Measurements from ENCODE around the gene ARL15. TPM values are rescaled to one million over a fixed set of nuclear protein-coding genes. Genes with fewer than 3 reads are reported as not detected.

The ARL15 gene
- total RNA-seq, 1 experiment from 2014 or later = 15.7 TPM

DNA sequence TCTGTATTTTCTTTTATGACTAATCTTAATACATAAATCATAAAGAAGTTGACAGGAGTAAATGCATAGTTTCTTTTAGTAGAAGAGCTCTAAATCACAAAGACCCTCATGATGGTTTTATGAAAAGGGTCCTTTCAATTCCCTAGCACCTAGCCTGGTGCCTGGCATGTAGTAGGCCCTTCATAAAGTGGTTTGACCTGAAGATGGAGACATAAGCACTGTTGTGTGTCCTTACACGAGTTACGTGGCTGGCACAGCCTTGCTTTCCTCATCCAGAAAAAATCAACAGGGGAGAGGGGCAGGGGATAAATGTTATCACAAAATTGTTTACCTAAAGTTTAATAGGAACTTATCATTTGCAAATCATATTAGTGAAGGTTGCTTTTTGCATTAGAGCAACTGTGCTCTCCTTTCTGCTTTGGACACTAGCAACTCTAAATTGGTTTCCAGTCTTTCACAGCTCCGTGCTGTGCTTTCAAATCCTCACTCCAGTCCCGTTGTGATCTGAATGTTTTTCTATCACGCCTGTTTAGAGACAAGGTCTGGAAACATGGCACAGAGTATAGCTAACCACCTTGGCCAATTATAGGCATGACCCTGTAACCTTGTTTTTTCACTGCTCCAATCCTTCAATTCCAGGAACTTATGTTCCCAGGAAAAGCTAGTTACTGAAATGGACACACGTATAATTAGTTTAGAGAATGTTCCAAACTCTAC, 55.7 kb downstream of the ARL15 start:
- DNase-seq (ENCODE audit: extremely low read depth, low read depth) = no peak

DNA sequence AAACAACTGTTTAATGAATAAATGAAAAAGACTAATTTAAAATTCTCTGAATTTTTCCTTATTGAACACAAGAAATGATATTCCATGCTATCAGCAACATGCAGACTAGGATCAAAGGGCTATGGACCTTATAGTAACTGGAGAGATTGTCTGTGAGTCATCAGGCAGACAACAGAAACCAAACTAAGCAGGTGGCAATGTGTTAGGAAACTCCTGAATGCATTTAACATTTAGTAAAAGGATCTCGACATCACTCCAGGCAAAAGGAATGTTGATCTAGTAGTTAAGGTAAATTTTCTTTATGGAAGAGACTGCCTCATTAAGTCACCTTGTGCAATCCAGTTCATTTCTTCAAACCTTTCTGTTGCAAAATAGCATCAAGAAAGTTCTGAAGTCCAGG, 58.4 kb downstream of the ARL15 start:
- no peak for DNase-seq (ENCODE audit: extremely low read depth, low read depth)

DNA sequence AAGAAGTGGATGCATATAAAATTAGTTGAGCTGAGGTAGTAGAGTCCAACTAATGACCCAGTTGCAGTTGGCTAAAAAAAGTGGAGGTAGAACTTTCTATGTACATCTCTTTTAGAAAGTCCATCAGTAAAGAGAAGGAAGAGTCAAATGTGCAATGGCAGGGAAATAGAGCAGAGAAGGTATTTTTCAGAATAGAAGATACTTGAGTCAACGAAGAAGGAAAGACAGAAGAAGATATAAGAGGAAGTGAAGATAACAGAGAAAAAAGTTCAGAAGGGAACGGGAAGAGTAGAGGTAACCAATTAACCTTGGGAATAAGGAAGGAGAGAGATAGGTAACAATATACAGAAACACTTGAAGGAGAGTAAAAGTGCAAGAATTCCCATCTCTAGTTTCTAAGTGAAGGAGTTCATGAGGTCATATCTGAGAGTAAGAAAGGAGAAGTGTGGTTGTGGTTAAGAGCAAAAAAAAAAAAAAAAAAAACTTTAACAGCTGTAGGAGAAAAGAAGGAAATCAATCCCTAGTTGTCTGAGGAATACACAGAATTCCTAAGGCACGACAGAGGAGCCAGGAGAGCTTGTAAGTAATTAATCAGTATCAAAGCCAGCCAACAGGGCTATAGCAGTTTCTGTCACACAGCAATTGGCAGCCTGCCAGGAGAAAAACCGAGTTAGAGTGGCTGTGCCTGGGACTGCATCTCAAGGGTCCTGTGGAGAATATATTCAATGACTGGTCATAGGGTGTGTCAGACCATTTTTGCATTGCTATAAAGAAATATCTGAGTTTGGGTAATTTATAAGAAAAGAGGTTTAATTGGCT, 61.0 kb downstream of the ARL15 start:
- DNase-seq (ENCODE audit: extremely low read depth, low read depth) = no peak

DNA sequence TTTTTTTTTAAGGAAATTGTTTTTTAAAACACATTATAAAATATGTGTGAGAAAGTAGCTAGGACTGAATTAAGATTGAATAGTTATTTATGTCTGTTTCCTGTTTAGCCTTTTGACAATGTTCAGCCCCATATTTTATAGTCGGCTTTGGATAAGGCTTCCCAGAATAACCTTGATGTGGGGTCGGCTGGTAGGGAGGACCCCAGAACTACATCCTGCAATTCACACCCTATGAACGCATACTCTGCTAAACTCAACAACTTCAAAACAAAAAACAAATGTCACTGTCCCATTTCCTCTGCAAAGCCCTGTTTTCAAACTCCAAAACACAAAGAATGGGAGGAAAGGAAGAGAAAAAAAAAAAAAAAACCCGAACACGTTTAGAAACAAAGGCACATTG, 63.1 kb downstream of the ARL15 start:
- no peak for DNase-seq (ENCODE audit: extremely low read depth, low read depth)

DNA sequence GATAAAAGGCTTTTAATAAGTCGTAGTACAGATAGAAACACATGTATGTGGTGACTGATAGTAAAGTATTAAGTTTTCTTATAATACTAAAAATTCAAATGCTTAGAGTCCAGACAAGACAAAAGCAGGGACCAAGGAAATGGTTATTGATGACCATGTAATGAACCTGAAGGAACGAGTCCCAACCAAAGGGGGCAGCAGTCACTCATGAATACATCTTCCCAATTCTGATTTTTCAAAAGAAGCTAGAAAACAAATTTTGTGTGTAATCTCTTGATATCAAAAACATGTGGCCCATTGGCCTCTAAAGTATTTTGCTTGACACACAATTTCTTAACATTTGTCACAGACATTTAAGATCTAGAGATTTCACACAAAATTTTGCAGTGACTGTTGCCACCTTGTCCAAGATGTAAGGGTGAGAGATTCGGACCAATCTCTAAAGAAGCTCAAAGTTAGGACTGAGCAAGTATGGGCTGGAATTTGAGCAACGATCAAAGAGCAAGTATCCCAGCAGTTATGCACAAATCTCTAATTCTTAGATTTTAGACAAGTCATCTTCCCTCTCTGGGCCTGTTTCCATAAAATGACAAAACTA, 66.8 kb downstream of the ARL15 start:
- peak; percentile 30 for DNase-seq (ENCODE audit: extremely low read depth, low read depth)

GRCh38 chr5:54242297-54242696, 68.1 kb downstream of the ARL15 start:
- DNase-seq (ENCODE audit: extremely low read depth, low read depth) = no peak

- DNase-seq (ENCODE audit: extremely low read depth, low read depth) = peak; percentile 28
Observed at GRCh38 chr5:54234304-54234933, 76.0 kb downstream of the ARL15 start.

DNA sequence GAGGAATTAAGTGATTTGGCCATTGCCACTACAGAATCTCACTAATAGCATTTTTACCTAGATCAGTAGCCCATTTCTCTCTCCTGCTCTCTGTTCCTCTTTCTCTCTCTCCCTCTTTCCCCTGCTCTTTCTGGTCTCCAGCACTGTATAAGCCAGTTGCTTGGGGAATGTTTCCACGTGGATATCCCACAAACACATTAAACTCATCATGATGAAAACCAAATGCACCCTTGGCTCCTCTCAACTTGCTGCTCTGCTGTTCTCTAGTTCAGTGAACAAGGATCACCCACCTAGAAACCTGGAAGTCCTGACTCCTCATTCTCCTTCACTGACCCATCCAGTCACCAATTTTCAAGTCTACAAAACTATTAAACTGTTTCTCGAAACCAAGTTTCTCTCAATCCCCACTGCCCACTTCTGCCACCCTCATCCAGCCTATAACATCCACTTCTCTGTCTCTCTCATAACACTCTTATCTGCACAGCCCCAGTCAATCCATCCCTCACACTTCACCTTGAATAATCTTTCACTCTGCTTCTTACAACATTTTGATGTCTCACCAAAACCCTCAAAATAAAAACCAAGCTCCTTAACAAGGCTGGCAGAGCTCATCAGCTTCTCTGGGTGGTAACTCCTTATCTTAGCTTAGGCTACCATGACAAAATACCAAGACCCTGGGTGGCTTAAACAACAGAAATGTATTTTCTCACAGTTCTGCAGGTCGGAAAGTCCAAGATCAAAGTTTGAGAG, 79.3 kb downstream of the ARL15 start:
- DNase-seq (ENCODE audit: extremely low read depth, low read depth) = no peak

- DNase-seq (ENCODE audit: extremely low read depth, low read depth) = peak; percentile 63
Observed at GRCh38 chr5:54229041-54229780, 81.2 kb downstream of the ARL15 start.

- DNase-seq (ENCODE audit: extremely low read depth, low read depth) = no peak
Observed at GRCh38 chr5:54227759-54228158, 82.6 kb downstream of the ARL15 start.

DNA sequence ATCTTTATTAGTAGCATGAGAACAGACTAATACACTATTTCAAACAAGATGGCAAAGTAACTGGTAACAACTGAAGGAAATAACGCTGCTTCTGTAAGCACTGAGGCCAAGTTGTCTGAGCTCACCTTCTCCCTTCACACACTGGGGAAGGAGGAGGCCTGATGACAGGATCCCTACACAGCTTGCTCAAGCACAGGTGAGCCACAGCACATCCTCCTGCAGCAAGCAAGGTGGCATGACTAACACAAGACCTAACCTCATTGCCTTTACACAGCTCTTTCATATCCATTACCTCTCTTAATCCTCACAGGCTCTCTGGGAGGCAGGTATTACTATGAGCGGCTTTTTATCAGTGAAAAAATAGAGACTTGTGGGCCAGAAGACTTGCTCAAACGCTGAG, 83.3 kb downstream of the ARL15 start:
- no peak for DNase-seq (ENCODE audit: extremely low read depth, low read depth)

DNA sequence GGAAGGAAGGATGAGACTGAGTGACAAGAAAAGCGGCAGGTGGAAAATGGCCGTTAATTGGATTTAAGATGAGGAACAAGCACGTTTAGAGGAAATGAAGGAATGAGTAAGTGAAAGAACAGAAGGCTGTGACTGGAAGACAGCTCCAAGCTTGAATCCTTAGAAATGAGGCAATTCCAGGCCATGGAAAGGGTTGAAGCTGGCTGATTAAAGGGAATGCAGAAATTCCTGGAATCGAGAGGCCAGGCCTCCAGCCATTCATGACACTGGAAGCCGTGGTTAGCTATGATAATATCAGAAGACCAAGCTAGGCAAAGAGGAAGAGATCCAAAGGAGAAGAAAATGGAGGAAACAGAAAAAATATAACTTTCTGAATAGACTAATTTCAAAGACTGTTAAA, 84.2 kb downstream of the ARL15 start:
- no peak for DNase-seq (ENCODE audit: extremely low read depth, low read depth)

DNA sequence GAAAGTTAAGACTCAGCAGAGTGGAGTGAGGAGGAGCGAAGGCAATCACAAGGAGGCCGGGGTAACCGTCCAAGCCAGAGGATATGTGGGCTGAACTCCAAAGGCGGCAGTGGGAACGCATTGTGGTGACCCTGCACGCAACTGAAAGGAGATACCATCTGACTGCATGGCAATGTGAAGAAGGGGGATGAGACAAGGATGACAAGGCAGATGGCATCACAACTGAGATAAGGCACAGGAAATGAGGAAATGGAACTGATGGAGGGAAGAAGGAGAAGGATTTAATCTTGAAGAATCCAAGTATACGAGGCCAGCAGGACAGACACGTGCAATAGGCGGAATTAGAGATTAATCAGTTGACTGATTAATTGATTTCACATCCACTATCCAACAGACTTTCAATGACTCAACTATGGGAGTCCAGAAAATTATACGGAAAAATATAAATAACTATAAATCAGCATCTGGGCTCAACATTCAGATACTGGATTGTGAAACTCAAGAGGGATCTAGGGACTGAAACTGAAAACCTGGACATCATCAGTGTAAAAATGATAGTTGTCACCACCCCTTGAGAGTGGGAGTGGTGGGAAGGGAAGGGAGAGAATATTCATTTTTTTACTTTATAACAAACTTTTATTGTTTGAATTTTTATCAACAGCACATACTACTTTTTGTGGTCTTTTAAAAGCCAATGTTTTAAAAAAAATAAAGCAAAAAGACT, 86.1 kb downstream of the ARL15 start:
- DNase-seq (ENCODE audit: extremely low read depth, low read depth) = no peak

DNA sequence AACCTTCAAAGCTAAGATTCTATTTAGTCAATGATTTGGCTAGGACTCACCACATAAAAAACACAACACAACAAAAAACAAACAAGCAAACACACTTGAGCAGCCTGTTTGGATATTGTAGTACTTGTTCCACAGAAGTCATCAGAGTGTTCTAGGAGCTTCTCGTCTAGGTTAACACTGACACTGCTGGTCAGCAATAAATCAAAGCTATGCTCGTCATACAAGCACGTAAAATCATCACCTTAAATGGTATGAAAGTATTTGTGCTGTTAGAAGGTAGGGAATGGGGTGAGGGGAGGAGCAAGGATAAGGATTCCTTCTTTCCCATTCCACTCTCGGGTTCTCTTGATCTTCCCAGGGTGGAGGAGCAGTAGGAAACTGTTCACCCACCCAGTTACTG, 88.0 kb downstream of the ARL15 start:
- DNase-seq (ENCODE audit: extremely low read depth, low read depth) = no peak

DNA sequence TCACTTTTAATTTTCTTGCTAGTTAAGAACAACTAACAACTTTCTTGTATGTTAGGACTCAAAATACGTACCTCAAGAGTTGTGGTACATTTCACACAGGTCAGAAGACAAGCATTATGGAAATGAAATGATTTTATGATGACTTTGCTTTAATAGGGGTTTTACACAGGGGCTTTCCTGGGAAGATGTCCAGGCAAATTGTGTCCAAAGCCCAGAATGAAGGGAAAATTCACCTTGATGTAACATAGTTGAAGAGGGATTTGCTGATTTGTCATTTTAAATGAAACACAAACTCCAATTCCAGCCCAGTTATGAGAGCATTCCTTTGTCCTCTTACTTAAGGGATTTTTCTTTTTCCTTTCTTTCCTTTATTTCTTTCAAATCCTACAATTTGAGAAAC, 89.2 kb downstream of the ARL15 start:
- no peak for DNase-seq (ENCODE audit: extremely low read depth, low read depth)

GRCh38 chr5:54220230-54221040, 89.9 kb downstream of the ARL15 start:
- no peak for DNase-seq (ENCODE audit: extremely low read depth, low read depth)

DNA sequence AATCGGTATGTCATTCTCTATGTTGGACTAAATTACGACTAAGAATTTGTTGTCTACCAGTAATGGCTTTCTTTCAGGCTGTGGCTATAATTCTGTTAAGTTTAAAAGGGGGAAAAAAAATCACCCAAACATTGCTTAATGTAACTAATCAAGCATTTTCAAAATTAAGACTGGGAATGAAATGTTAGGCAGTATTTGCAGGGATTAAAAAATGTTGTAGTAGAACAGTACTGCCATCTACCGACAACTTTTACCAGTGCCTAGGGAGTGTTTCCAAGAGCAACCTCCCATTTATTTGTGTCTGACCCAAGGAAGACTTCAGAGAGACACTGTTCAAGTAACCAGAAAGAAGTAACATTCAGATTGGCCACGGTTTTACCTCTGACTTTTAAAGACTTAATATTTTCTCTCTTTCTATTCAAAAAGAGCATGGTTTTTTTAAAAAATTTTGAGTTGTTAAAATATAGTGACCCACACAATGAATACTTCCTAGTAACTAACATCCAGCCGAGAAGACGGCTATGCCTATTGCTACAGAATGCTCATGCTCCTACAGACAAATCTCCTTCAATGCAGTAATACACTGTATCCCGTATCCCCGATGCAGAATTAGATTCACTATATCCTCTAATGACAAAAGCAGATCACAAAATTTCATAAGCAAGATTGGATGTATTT, 92.4 kb downstream of the ARL15 start:
- peak; percentile 70 for DNase-seq (ENCODE audit: extremely low read depth, low read depth)

DNA sequence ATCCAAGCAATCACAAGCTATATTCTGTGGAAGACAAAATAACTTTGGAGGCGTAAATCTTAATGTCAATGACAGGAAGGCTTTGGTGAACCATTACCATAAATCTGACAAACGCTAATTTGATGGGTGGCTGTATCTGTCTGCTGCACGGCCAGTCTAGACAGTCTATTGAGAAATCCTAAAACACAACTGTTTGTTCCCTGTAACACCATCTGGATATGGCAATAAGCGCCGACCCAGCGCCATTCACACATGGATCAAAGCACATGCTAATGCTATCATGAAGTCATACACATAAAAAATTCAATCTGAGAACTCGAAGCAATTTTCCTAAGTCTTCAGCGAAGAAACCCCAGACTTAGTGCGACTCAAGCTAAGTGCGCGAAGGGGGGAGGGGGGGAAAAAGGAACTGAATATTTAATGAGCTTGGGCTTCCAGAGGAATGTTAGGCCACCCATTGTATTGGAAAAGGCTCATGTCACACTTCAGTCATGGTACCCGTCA, 95.1 kb downstream of the ARL15 start:
- no peak for DNase-seq (ENCODE audit: extremely low read depth, low read depth)

Measured in NCI-H460 (cell line).